Tibial nerve (tissue), 4 donors: ENCODE results near the gene OPN5. TPM values are rescaled to one million over a fixed set of nuclear protein-coding genes. Genes with fewer than 3 reads are reported as not detected.
A peak's percentile ranks its signal among the peaks of the same experiment; 100 is the strongest.

Experiments
- DNase-seq, 2 donors: peaks; one replicate each; pipeline ENCODE4 v3.0.0-alpha.2; 2019; ENCODE audit warnings: low spot score in 2 of 2
- H3K27ac ChIP-seq, 4 donors: fragments of 200-600 bp; sonication (generic) in 3 of 4; one replicate each; pipeline ENCODE4 v1.5.1; 2017 to 2019; ENCODE audit warnings: mild to moderate bottlenecking in 1 of 4
- H3K27me3 ChIP-seq, 2 donors: fragments of 200-600 bp; sonication (generic) in 1 of 2; one replicate each; pipeline versions ENCODE4 v1.5.1 to v1.6.0; 2017 to 2019
- H3K36me3 ChIP-seq, 3 donors: fragments of 200-600 bp; sonication (generic); one replicate each; pipeline ENCODE4 v1.5.1; 2018 to 2019
- H3K4me1 ChIP-seq, 4 donors: fragments of 200-600 bp; sonication (generic) in 3 of 4; one replicate each; pipeline ENCODE4 v1.5.1; 2017 to 2019
- H3K4me3 ChIP-seq, 4 donors: fragments of 200-600 bp; sonication (generic) in 3 of 4; one replicate each; pipeline ENCODE4 v1.5.1; 2017 to 2019; ENCODE audit warnings: mild to moderate bottlenecking in 1 of 4, moderate library complexity in 1 of 4
- H3K9me3 ChIP-seq, 4 donors: fragments of 200-600 bp; sonication (generic) in 3 of 4; one replicate each; pipeline ENCODE4 v1.5.1; 2017 to 2019
- CTCF ChIP-seq, 5 experiments: fragments of 200-600 bp in 3 of 5; fragments of 450-650 bp in 2 of 5; sonication (generic) in 3 of 5; IDR thresholded peaks; one replicate each; pipeline ENCODE4 v1.5.1; 2016 to 2019; ENCODE audit warnings: antibody characterized with exemption in 5 of 5, mild to moderate bottlenecking in 3 of 5, moderate library complexity in 2 of 5
- EP300 ChIP-seq, 2 donors: sonication (generic); formaldehyde crosslinking; IDR thresholded peaks; one replicate each; pipeline ENCODE4 v1.6.1; 2017; ENCODE audit warnings: antibody characterized with exemption in 2 of 2, mild to moderate bottlenecking in 1 of 2
- POLR2A ChIP-seq, 2 donors: fragments of 450-650 bp; IDR thresholded peaks; one replicate each; pipeline ENCODE4 v1.6.1; 2017; ENCODE audit warnings: antibody characterized with exemption in 2 of 2, mild to moderate bottlenecking in 2 of 2, moderate library complexity in 2 of 2
- WGBS, 2 donors: methylation state at CpG; one replicate each; pipeline ENCODE4 v1.1.5; 2018; 5-methylcytosine and 5-hydroxymethylcytosine counted together
- total RNA-seq, 4 donors: library from RNA; depleted of rRNA; stranded (reverse); fragments of >200 nt; gene quantifications; one replicate each; pipeline ENCODE4 v1.1.0, GENCODE V29; 2016

Gene OPN5
- total RNA-seq, 4 donors from 2014 or later, result not detected

DNA sequence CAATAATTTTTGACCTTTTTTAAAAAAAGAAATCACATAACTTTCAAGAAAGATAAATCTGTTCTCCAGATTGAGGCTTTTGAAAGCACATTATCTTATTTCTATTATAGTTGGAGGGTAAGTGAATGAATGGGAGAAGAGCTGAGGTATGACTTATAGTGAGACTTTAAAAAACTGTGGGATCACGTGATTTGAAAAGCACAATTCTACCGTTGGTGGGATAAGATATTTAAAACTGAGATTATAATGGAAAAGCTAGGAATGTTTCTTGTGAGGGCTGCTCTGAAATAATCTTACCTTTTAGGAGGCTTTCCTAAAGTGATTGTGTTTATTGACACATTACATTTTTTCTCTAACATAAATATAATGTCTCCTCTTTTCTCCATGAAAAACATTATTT lies 9.5 kb upstream of the OPN5 start:
- TF ChIP-seq POLR2A (IDR thresholded peaks at IDR 0.05) (no peak), CTCF (IDR thresholded peaks at IDR 0.05) (no peak), EP300 (IDR thresholded peaks at IDR 0.05) (no peak)
- H3K4me1 ChIP-seq, result no peaks in the 10 kb centered on the region
- H3K27me3 ChIP-seq, result no peaks in the 10 kb centered on the region
- WGBS, 2 donors, result 71 to 73% methylated on average over 2 of the region's 2 CpGs
- no peak overlapping the region for H3K27ac ChIP-seq
- H3K4me3 ChIP-seq, result no peak overlapping the region
- DNase-seq, result no peak
- no peaks in the 10 kb centered on the region for H3K9me3 ChIP-seq
- no peaks in the 10 kb centered on the region for H3K36me3 ChIP-seq

- 64 to 68% methylated on average over 5 of the region's 5 CpGs for WGBS, 2 donors
- Histone ChIP-seq H3K36me3 (no peaks in the 10 kb centered on the region), H3K27ac (no peak overlapping the region), H3K27me3 (no peaks in the 10 kb centered on the region), H3K4me1 (no peaks in the 10 kb centered on the region), H3K4me3 (no peak overlapping the region), H3K9me3 (no peaks in the 10 kb centered on the region)
- DNase-seq, result no peak
- TF ChIP-seq CTCF (IDR thresholded peaks at IDR 0.05) (no peak), POLR2A (IDR thresholded peaks at IDR 0.05) (no peak), EP300 (IDR thresholded peaks at IDR 0.05) (no peak)
Measured at GRCh38 chr6:47773005-47773404, 8.8 kb upstream of the OPN5 start.

DNA sequence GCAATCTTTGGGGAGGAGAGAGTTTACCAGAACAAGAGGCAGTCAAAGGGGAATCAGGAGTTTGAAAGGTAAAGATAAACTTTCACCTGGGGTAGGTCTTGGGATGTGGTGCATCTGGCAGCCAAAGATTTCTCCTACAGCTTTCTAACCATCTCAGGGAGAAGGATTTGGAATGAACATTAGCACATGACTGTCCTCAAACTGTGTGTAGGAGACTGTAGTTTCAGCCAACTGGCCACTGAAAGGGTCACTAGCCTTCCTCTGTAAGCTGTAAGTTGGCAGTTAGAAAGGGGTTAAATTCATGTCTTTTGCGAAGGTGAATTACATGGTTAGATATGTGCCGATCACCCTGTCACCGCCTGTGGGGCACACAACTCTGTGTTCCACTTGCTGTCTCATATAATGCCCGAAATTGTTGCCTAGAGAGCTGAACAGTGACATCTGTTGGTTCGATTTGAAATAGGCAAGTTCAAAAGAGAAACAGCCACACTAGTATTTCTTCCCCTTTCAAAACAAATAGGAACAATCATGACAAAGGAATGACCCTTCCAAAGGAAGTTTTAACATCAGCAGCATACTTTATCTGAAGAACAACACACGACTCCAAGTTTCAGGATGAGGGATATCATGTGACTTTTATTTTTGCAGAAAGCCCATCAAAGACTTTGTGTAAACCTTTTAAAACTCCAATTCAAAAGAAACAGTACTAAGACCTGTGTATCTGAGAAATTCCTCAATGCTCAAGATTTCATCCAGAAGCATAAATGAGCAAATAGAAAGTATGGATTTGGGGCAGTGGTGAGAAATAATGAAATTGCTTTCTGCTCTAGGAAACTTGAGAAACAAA lies 1.1 kb upstream of the OPN5 start:
- Histone ChIP-seq H3K4me1 (peaks cover 0 to 11% (median 0%) of the 10 kb centered on the region in 4 donors), H3K4me3 (no peak overlapping the region), H3K9me3 (no peaks in the 10 kb centered on the region), H3K27me3 (no peaks in the 10 kb centered on the region), H3K27ac (no peak overlapping the region), H3K36me3 (no peaks in the 10 kb centered on the region)
- TF ChIP-seq EP300 (IDR thresholded peaks at IDR 0.05) (no peak), CTCF (IDR thresholded peaks at IDR 0.05) (peak; percentile 42 to 63 (median 43)), POLR2A (IDR thresholded peaks at IDR 0.05) (no peak)
- 1 to 2% methylated on average over 6 of the region's 6 CpGs for WGBS, 2 donors
- DNase-seq, result peak in 1 of 2 donors; percentile 30

DNA sequence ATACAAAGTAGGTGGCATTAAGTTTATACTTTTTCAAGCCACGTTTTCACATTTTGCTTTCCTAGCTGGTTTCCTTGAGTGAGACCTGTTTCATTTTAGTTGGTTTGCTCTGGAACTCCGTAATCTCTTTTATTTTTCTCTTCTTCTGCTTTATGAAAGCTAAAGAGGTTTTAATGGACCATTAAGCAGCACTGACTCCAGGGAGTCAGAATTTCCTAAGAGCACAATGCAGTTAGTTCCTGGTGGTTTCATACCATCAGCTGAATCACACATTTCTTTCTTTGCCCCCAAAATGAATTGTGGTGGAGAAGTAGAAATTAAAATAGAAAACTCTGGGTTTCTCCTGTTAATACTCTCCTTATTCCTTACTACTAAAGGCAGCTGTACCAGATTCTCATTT lies 3.4 kb downstream of the OPN5 start:
- no peak overlapping the region for H3K4me3 ChIP-seq
- no peak for DNase-seq
- 64 to 71% methylated on average over 2 of the region's 2 CpGs for WGBS, 2 donors

More for the DNA sequence above, 3.4 kb downstream of the OPN5 start:
- Histone ChIP-seq H3K9me3 (no peaks in the 10 kb centered on the region), H3K4me1 (peaks cover 0 to 19% (median 3%) of the 10 kb centered on the region in 4 donors), H3K36me3 (no peaks in the 10 kb centered on the region), H3K27me3 (no peaks in the 10 kb centered on the region), H3K27ac (no peak overlapping the region)
- TF ChIP-seq EP300 (IDR thresholded peaks at IDR 0.05) (no peak), POLR2A (IDR thresholded peaks at IDR 0.05) (no peak), CTCF (IDR thresholded peaks at IDR 0.05) (no peak)
